ENCODE data around the gene SPARC.
"Not testable (repeated sequence)": the region's sequence is repeated elsewhere in the genome, so short reads cannot be mapped to it uniquely, and the experiment has no call there.

The SPARC gene

DNA sequence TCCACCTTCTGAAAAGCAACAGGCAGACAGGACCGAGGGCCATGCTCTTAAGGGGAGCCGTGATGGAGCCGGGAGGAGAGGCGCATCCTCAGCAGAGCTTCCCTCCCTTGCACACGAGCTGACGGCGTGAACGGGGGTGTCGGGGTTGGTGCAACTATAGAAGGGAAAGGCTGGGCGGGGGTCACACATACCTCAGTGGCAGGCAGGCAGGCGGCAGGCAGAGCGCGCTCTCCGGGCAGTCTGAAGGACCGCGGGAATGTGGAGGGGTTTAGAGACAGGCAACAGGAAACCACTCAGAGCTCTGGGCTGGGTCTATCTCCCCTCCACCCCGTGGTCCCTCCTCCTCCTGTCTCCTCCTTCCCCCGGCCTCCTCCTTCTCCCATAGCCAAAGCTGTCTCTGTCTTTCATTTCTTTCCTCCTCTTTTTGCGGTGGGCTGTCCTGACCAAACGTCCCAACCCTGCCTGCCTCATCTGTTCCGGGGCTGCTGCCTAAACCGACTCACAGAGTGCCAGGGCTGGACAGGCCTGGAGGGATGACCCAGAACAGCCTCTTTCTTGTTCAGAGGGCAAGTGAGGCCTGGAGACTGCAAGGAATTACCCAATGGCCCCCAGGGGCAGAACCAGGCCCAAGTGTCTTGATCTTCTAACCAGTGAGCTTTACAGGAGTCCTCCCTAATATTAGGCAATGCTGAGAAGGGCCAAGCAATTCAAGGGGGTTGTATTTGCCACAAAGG, at the start of gene SPARC:
TSS of gene SPARC (minus strand) at position 242 of the 734 bp plus-strand sequence. CDS start 10,727 bp downstream, outside the sequence.
- DNase-seq = no peak

DNA sequence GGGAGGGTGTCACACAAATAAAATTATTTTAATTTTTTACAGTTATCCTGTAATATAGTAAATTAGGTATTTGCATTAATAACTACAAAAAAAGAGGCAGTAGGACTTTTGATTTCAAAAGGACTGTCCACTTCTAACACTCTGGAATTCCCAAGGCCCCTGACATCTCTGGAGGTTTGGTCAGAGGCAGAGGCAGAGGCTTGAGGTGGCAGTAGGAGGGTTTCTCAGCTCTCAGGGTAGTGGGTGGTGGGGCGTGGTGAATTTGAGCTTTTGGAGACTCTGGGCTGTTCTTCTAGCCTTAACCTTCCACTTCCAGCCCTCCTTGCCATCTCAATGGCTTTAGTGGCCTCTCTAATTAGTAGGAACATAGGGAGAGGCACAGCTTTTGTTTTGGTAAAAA, 48.9 kb upstream of the SPARC start:
- DNase-seq = no peak

GRCh38 chr5:151734064-151734408, 47.3 kb upstream of the SPARC start:
- no peak for DNase-seq

DNA sequence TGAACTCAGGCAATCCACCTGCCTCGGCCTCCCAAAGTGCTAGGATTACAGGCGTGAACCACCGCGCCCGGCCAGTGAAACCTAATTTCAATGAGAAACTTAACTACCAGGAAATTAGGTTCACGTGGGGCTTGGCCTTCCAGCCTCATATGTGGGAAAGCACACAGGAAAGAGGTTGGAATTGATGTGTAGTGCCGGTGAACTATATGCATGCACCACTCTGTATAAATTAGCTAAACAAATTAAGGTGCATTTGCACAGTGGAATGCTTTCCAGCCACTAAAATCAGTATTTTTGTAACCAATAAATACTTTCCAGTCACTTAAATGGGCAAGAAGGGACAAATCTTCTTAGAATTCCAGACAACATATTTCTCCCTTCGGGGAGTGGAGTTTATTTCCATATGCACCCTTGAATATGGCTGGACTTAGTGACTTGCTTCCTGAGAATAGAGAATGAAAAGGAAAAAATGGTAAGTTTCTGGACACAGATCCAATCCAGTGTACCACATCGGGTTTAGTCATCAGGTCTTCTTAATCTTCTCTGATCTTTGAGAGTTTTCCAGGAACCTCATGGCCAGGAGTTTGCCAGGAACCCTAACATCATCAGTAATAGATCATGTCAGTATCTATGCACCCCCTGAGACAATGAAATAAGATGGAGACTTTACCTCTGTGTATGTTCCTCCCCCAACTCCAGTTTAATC, 46.8 kb upstream of the SPARC start:
- no peak for DNase-seq

GRCh38 chr5:151730381-151730780, 43.7 kb upstream of the SPARC start:
- DNase-seq = no peak

DNA sequence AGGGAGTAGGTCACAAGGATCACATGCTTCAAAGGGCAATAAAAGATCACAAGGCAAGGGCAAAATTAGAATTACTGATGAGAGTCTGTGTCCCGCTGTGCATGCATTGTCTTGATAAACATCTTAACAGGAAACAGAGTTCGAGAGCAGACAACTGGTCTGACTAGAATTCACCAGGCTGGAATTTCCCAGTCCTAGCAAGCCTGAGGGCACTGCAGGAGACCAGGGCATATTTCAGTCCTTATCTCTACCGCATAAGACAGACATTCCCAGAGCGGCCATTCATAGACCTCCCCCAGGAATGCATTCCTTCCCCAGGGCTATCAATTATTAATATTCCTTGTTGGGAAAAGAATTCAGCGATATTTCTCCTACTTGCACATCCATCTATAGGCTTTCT, 42.9 kb upstream of the SPARC start:
- not testable (repeated sequence) for DNase-seq

- DNase-seq = no peak
Observed at GRCh38 chr5:151724360-151724759, 37.6 kb upstream of the SPARC start.

DNA sequence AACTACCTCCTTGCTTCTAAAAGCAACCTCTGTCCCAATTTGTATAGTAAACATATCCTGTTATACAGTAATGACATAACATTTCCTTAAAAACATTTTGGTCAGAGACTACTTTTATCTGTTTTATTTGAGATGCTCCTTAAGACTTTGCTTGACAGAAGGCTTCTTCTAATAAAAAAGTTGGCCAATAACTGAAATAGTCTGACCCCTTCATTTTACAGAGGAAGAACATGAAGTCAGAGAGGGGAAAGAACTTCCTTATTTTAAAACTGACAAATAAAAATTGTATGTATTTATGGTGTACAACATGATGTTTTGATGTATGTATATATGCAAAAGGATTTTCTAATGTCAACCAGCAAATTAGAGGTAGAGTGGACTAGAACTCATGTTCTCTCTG, 35.8 kb upstream of the SPARC start:
- no peak for DNase-seq

DNA sequence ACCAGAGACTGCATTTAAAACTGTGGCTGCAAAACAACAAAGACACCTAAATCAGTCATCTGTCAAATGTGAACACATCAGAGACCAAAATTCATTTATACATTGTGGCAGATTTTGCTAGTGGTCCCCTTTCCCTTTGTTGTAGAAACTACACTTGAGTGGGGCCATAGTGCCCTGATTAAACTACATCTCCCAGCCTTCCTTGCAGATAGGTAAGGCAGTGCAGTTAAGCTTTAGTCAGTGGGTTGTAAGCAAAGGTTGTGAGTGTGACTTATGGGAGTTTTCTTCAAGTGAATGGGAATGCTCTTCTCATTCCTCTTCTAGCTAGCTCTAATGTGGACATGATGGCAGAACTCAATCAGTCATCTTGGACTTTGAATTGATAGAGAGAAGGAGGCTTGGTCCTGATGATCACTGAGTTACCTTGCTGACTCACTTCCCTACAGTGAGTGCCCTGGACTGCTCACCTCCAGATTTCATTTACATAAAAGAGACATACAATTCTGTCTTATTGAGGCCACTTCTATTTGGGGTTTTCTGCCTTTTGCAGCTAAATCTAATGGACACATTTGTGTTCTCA, 35.2 kb upstream of the SPARC start:
- no peak for DNase-seq

DNA sequence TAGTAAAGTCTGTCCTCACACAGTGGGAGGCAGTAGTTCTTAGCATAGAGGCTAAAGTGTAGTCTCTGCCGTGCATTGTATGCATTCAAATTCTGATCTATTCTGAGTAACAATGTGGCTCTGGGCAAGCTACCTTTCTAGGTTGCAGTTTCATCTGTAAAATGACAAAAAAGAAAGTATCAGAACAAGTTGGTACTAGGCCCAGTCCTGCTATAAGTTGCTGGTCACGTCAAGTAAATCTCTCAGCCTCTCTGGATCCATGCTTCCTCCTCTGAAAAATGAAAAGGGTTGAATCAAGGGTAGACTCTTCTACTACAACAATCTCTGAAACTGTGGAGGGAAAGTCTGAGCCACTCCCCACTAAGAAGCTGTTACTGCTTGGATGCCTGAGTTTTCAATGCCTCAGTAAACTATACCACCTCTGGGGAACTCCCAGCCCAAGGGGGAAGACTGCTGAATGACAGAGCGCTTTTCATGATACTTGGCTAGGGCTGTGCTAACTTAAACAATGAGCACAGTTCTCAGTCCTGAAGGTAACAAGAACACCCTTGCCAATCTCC, 34.5 kb upstream of the SPARC start:
- DNase-seq = no peak

DNA sequence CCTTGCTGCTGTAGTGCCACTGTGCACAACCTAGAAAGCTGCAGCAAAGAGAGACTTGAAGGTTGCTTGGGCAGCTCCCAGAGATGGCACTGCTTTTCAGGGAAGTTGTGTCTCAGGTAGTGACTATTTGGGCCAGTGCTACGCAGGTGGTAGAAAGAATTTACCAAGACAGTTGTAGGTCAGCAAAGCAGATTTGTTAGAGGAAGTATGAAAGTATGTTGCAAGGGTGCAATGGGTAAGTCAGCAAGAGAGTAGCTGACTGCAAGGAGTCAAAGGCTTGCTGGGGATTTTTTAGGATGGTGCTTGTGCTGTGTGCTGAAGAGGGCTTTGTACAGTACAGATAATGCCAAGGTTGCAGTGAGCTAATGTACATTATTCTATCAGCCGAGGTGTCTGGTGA, 33.5 kb upstream of the SPARC start:
- DNase-seq = no peak

- DNase-seq = no peak
Observed at GRCh38 chr5:151719228-151720000, 32.7 kb upstream of the SPARC start.

GRCh38 chr5:151718646-151719045, 31.9 kb upstream of the SPARC start:
- no peak for DNase-seq

DNA sequence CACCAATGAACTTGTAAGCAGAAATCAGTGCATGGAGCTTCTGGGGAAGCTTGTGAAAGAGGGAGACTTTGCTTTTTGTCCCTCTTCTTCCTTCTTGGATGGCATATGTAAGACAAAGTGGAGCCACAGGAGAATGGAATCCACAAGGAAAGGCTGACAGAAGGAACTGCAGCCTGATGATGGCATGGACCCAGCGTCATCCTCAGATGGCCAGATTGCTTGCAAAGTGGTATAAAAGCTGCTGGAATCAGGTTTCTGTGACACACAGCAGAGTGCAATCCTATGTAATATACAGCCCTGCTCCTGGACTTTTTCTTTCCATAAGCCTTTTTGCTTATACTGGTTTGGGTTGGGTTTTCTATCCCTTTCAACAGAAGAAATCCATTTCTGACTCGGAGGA, 31.4 kb upstream of the SPARC start:
- DNase-seq = no peak

DNA sequence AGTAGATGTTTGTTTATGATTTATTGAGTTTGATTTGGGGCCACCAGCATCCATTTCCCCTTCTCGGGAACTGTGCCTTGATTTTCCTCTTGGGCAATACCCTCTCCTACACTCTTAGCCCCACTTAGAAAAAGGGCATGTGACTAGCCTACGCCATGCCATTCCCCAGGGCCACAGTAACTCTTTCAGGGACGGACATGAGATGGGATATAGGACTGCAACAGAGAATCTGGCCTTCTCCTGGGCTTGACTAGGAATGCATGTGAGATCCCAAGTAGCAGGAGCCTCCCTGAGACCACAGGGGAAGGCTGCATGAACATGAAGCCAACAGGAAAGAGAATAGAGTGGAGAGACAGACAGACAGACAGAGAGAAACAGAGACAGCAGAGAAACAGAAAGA, 30.7 kb upstream of the SPARC start:
- no peak for DNase-seq

DNA sequence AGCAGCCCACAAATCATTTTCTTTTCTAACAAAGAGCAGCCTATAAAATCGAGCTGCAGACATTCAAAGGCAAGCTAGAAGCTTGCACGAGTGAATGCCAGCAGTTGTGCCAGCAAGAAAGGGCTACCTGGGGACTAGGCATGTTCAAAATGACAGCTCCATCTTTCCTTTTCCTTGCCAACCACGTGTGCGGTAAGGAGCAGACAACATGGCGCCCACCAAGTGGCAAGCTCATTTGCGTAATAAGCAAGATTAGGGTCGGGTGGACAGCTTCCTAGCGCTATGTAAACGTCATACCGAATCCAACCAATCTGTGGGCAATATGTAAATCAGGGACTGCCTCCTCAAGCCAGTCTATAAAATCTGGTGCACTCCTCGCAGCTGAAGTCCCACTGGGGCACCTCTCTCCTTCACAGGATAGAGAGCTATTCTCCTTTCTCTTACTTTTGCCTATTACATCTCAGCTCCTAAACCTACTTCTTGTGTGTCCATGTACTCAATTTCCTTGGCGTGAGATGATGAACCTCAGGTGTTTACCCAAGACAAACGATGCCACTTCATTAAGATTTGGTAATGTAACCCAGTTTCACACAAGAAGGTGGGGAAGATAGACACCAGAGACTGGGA, 22.5 kb upstream of the SPARC start:
- no peak for DNase-seq

DNA sequence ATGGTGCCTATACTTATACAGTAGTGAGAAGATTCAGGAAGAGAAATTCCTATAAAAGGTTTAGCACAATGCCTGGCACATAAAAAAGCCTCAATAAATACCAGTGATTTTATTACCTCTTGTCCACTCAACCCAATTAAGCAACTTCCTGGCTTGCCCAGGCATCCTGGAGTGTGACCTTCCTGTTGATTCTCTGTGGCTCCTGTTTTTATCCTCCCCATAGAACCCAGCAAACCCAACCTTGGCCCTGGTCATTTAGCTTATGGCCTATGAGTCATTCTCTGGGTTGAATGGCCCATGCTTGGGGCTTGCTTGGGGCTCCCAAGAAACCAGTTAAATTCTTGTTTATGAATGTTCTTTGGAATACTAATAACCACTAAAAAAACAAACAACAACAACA, 21.4 kb upstream of the SPARC start:
- no peak for DNase-seq

GRCh38 chr5:151707567-151707966, 20.9 kb upstream of the SPARC start:
- no peak for DNase-seq

- DNase-seq = no peak
Observed at GRCh38 chr5:151706906-151707305, 20.2 kb upstream of the SPARC start.

- DNase-seq = no peak
Observed at GRCh38 chr5:151703780-151704179, 17.1 kb upstream of the SPARC start.

- peak; percentile 28 for DNase-seq
Observed at GRCh38 chr5:151703227-151703626, 16.5 kb upstream of the SPARC start.

DNA sequence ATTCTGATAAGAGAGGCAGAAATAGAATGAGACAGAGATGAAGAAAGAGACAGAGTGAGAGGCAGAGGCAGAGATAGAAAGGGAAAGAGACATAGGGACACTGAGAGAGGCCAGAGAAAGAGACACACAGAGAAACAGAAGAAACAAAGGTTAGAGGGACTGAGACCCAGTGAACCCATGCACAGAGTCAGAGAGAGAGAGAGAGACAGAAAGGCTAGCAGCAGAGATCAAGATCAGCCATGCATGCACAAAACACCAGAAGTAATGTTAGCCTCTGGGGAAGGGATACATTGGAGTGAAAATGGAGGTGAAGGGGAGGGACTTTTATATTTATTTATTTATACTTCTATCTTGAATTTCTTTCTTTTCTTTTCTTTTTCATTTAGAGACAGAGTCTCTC, 14.1 kb upstream of the SPARC start:
- DNase-seq = peak; percentile 34

DNA sequence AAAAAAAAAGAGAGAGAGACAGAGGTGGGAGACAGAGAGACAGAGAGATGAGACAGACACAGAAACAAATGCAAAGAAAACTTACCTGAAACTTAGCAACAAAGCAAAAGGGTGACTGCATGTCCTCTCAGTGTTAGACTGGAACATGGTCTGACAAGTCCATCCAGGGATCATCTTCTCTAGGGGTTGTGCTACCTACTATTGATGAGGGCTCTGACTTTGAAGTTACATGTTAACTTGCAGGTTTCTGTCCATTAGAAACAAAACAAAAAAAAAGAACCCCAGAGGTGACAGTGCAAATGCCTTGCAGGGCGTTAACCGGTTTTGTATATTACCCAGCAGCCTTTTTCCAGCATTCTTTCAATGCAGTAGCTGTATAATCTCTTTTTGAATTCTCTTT, 13.6 kb upstream of the SPARC start:
- DNase-seq = no peak

Data from NCI-H526 treated with DMSO at 0.1 percent for 48 hours (cell line).